A549 (cell line): ENCODE measurements around the gene N4BP2L2.

Experiments used
- BHLHE40 ChIP-seq: IDR thresholded peaks from 2 replicates; pipeline ENCODE4 v1.6.1; 2012; ENCODE audit warnings: low read depth, low read length, inconsistent platforms
- CTCF ChIP-seq: fragments of >200 bp; sonication (Bioruptor Twin); formaldehyde crosslinking; IDR thresholded peaks from 3 replicates; pipeline ENCODE4 v1.5.1; 2016
- EP300 ChIP-seq, 2 experiments: fragments of >200 bp; sonication (Bioruptor Twin); formaldehyde crosslinking; IDR thresholded peaks; 2 replicates in 1 of 2; 3 replicates in 1 of 2; pipeline ENCODE4 v1.6.1; 2016 to 2017
- HDAC2 ChIP-seq: fragments of 200-600 bp; sonication (generic); IDR thresholded peaks from 2 replicates; pipeline ENCODE4 v1.6.1; 2016
- MAX ChIP-seq: IDR thresholded peaks from 2 replicates; pipeline ENCODE4 v1.6.1; 2012
- NFE2L2 ChIP-seq: fragments of 150-350 bp; conservative IDR thresholded peaks from 2 replicates; pipeline ENCODE4 v1.6.1; 2014; ENCODE audit warnings: low read length
- PHF8 ChIP-seq: fragments of 200-600 bp; sonication (generic); IDR thresholded peaks from 2 replicates; pipeline ENCODE4 v1.6.1; 2016; ENCODE audit warnings: low read depth, mild to moderate bottlenecking, antibody characterized with exemption, moderate library complexity, borderline replicate concordance
- POLR2A ChIP-seq: IDR thresholded peaks from 2 replicates; pipeline ENCODE4 v1.6.1; 2012; ENCODE audit warnings: mild to moderate bottlenecking, low read length
- RCOR1 ChIP-seq: fragments of 150-350 bp; IDR thresholded peaks from 2 replicates; pipeline ENCODE4 v1.6.1; 2014; ENCODE audit warnings: antibody characterized with exemption, low read length, low read depth
- REST ChIP-seq: fragments of 200-600 bp; sonication (generic); IDR thresholded peaks from 2 replicates; pipeline ENCODE4 v1.6.1; 2016; ENCODE audit warnings: antibody characterized with exemption, mild to moderate bottlenecking, moderate library complexity
- SREBF2 ChIP-seq: fragments of 450-650 bp; IDR thresholded peaks from 2 replicates; pipeline ENCODE4 v1.6.1; 2014; ENCODE audit warnings: mild to moderate bottlenecking, moderate library complexity

GRCh38 chr13:32582991-32583390 lies 44.4 kb upstream of the N4BP2L2 start:
- TF ChIP-seq REST (no peak), CTCF (no peak), EP300 (IDR thresholded peaks at IDR 0.05) (no peak), RCOR1 (no peak), HDAC2 (no peak), SREBF2 (no peak), NFE2L2 (no peak), POLR2A (no peak), PHF8 (no peak), BHLHE40 (no peak), MAX (no peak)
